NCI-H2029 (cell line): ENCODE measurements around the gene CCDC160.
"Not testable (repeated sequence)": the region's sequence is repeated elsewhere in the genome, so short reads cannot be mapped to it uniquely, and the experiment has no call there.

Experiments
- DNase-seq: peaks from one replicate; lab custom pipeline; 2025; lab: John Stamatoyannopoulos, UW

Gene CCDC160

DNA sequence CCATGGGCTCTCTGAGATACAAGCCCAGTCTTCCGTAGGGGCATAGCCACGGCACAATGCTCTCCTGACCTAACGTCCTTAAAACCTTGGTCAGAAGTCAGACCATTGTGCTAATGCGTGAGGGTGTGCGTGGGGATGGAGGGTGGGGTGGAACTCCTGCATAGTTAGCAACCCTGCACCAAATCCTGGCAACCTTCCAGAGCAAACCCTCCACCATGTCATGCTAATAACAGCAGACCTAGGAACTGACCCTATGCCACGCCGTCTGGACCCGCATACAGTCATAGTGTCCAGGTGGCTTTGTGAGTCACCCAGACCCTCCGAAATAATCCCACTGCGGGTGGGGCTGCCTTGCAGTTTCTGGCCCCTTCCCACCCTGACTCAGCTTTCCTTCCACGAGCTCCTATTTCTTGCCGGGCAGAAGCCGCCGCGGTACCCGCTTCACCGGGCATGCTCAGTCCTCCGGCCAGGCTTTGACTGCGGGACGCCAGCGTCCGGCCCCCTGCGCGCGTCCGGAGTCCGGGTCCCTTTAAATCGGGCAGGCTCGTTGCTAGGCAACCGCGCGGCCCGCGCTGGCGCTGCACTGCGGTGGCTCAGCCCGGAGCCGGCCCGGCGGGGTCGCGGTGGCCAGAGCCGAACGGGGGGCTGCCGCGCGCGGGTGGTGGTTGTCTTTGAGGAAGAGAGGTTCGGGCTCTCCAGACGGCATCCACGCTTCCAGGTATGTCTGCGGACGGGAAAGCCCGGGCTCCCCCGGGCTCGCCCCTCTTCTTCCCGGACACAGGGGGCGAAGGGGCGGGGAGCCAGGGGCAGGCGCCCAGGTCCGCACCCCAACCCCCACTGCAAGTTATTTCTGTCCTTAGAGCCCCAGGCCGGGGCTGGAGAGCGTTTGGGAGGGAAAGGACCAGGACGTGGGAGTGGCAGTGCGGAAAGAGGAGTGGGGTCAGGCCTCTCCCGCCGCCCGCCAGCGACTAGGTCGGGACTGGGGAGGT is at the start of gene CCDC160:
CCDC160 (plus strand) TSS at position 557 of the 989 bp plus-strand sequence. CDS start 7,619 bp downstream, outside the sequence.
- DNase-seq = no peak

DNA sequence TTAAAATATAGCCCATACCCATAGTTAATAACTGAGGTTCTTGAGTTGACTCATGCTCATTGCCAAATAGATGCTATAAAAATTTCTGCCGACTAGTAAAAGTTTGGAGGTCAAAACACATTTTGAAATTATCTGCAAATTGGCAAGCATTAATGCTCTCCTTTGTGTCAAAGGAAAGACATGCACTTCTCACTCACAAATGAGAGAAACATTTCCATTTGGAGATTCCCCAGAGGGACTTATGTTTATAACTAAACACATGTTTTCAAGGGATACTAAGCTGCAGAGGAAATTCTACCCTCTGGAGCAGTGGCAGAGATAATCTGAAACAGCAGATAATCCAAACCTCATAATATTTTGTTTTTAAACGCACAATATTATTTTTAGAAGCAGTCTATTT is 45.7 kb upstream of the CCDC160 start:
- no peak for DNase-seq

DNA sequence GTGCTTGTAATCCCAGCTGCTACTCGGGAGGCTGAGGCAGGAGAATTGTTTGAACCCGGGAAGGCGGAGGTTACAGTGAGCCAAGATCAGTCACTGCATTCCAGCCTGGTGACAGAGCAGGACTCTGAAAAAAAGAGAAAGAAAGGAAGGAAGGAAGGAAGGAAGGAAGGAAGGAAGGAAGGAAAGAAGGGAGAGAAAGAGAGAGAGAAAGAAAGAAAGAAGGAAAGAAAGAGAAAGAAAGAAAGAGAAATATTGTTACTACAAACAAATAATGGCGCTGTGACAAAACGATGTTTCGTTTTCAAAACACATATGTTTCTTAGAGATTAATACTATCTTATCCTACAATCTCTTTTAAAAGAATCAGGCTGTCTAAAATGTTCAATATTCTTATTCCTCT is 42.1 kb upstream of the CCDC160 start:
- no peak for DNase-seq

GRCh38 chrX:134202561-134202960 is 34.4 kb upstream of the CCDC160 start:
- DNase-seq = no peak

DNA sequence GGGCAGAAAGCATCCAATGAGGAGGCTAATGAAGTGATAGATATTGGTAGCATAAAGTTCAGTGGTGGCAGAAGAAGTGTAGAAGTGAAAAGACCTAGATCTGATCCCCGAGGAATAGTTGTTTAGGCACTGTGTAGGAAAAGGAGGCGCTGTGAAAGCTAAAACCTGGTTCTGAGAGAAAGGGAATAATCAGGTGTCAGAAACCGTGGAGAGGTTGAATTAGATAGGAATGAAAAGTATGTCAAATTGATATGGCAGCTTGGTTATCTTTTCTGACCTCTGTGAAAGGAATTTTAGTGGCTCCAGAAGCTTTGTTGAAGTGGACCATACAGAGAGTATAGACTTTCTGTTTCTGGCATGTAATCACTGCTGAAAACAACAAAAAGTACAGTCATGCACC is 30.8 kb upstream of the CCDC160 start:
- DNase-seq = no peak

DNA sequence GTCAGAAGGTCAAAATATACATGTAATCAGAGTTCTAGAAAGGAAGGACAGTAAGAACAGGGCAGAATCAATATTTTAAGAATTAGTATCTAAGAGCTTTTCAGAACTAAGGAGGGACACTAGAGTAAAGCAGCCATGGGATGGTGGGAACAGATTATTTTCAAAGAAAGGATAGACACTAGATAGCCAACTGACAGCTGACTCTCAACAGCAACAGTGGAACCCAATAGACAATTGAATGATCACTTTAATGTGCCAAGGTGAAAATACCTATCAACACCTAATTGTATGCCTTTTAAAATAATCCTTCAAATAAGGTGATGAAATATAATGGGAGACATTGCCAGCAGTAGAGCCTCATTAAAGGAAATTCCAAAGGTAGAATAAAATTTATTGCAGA is 26.5 kb upstream of the CCDC160 start:
- no peak for DNase-seq

DNA sequence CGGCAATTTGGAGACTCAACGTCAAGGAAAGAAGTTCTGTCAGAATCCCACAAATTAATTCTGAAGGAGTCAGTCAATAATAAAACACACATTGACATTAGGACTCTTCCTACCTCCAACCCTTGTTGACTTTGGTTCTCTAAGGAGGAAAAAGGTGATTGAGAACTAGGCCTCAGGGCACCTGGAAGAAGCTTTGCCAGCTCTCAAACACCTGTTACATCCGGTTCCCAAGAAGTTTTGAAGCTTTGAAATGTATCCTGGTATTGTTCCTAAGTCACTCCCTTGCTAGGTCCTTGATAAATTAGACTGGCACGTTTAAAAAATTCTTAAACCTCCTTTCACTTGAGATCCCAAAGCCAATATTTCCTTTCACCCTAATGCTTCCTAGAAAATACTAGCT is 1.7 kb upstream of the CCDC160 start:
- no peak for DNase-seq

GRCh38 chrX:134238144-134238543 is 1.2 kb downstream of the CCDC160 start:
- DNase-seq = not testable (repeated sequence)

- no peak for DNase-seq
These were observed 2.0 kb downstream of the CCDC160 start for GRCh38 chrX:134239016-134239415.

- no peak for DNase-seq
These were observed 3.2 kb downstream of the CCDC160 start for GRCh38 chrX:134240209-134240608.

DNA sequence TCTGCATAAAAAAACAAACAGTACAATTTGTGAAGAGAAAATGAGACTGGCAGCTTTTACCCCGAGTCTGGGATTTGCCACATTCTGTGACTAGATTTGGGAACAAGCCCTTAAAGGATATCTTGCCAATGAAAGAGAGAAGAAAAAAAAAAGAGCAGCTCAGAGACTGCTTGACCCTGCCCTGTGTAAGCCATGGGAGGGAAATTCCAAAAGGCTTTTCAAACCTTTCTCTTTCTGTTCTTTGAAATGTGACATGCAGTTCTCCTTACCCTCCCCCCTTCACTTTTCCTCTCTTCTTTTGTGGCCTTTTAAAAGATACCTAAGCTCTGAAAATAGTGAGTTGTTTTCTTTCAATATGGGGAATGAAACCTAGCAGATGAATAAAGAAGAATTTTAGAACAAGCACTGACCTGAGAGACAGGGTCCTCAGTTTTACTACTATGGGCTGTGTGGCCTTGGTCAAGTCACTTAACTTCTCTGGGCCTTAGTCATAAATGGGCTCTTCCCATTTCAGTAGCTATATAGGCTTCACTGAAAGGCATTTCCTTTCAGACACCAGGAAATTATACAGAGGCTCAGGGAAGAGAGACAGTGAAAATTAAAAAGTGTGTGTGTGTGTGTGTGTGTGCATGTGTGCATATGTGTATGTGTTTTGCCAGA is 5.1 kb downstream of the CCDC160 start:
- no peak for DNase-seq

GRCh38 chrX:134244043-134244442 is 7.1 kb downstream of the CCDC160 start:
- no peak for DNase-seq

DNA sequence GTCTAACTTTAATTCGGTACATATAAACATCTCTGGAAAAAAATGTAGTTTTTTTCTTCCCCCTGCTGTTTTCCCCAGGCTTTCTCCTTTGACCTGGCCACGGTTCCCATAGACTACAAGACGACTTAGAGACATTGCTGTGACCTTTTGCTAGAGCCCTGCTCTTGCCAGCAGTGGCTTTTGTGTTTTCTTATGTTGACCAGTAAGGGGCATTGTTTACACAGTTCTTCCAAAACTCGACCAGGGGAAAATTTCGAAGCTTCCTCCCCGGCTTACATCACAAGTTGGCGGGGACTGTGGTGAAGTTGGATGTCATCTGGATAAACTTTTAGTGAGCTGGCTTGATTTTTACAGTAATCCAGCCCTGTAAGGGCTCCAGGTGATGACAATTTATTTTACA is 9.3 kb downstream of the CCDC160 start:
- DNase-seq = no peak

DNA sequence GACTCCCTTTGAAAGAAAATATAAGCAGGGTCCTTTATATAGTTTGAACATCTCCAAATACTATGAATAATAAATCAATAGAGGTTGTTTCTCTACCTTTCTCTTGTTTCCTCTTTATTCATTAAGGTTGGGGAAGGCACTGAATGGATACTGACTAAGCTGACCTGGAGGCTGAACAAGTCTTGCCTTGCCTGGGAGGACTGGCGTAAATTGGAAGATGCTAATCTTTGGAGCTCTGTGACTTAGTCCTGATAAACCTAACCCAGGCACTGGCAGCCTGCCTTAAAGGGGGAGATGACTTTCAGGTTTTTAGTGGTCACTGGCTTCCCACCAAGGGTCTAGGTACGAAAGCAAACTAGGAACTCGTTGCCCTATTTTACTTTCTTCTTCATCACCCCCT is 10.5 kb downstream of the CCDC160 start:
- no peak for DNase-seq

GRCh38 chrX:134249241-134249640 is 12.3 kb downstream of the CCDC160 start:
- no peak for DNase-seq

DNA sequence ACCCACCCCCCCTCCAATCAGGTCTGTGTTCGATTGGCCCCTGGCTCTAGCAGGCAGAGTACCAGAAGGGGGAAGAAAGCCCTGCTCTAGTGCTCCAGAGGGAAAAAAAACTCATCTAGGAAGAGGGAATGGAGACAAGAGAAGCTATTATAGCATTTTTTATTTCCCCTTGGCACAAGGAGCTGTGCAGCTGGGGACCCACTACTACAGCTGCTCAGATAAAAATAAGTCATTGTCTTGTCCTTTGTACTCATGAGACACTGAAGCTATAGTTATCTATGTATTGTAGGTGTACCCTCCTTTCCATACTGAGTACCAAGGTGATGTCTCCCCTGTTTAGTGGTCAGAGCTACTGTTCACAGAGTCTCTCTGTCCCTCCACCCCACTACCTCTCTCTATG is 14.3 kb downstream of the CCDC160 start:
- DNase-seq = no peak

GRCh38 chrX:134254511-134254910 is 17.5 kb downstream of the CCDC160 start:
- DNase-seq = no peak

GRCh38 chrX:134255555-134255954 is 18.6 kb downstream of the CCDC160 start:
- DNase-seq = no peak

DNA sequence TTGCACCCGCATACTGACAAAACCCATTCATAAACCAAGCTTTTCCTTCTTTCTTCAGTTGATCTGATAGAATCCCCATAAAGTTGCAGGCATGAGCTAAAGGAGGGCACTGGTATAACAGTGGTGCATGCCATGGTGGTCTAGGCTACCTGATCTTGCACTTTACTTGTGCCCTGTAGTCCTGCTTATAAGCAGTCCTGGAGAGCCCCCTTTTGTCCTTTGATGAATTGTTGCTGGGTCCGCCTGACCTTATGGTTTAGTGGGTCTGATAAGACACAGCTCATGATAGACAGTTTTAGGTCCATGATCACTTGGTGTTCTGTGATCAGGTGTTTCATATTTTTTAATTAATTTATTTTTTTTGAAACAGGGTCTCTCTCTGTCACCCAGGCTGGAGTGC is 19.7 kb downstream of the CCDC160 start:
- no peak for DNase-seq

DNA sequence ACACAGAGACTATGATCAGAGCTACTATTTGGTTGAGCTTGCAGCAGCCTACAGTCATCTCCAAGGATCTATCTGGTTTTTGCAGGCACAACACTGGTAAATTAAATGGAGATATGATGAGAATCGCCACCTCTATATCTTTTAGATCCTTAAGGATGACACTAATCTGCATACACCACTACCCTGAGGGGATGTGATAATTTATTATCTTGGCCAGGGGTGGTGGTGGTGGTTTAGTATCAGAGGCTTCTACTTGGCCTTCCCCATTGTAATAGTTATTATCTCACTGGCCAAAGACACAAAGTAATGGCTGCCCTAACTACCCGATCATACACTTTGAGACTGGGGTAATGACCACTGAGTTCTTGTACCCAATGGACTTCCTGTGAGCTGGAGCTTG is 21.2 kb downstream of the CCDC160 start:
- DNase-seq = no peak

DNA sequence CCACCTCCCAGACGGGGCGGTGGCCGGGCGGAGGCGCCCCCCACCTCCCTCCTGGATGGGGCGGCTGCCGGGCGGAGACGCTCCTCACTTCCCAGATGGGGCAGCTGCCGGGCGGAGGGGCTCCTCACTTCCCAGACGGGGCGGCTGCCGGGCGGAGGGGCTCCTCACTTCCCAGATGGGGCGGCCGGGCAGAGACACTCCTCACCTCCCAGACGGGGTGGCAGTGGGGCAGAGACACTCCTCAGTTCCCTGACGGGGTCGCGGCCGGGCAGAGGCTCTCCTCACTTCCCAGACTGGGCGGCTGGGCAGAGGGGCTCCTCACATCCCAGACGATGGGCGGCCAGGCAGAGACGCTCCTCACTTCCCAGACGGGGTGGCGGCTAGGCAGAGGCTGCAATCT is 49.0 kb downstream of the CCDC160 start:
- not testable (repeated sequence) for DNase-seq

DNA sequence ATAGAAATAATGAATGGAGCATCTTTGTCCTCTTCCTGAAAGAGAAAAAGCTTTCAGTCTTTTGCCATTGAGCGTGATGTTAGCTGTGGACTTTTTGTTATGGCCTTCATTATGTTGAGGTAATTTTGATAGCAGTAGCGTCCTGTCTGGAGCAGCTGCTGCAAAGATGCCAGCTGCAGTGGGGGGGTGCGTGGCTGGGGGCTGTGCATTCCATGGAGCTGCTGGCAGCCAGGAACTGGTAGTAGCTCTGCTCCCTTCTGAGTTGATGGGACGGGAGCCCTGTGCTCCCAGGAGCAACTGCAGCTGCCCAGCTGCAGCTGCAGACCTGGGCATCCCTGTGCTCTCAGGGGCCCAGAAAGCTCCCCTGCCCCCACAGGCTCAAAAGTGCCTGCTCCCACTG is 50.4 kb downstream of the CCDC160 start:
- DNase-seq = no peak

- DNase-seq = no peak
These were observed 57.6 kb downstream of the CCDC160 start for GRCh38 chrX:134294548-134294947.
